Keratinocyte (primary cell): ENCODE data around the gene RNF121. TPM values are rescaled to one million over a fixed set of nuclear protein-coding genes. Genes with fewer than 3 reads are reported as not detected.

Experiments
- DNase-seq: peaks from one replicate; pipeline ENCODE4 v3.0.0-alpha.2; 2011; ENCODE audit warnings: low read depth, missing footprints, low spot score
- FAIRE-seq: peaks from 2 replicates; lab custom pipeline; 2011; peaks lifted over from hg19 to GRCh38; lab: Jason Lieb, UNC
- H2AFZ ChIP-seq: 2 replicates; pipeline ENCODE4 v1.6.0; 2012; ENCODE audit warnings: low read length, control low read depth, inconsistent platforms; ENCODE audit not compliant: control insufficient read depth
- H3K27ac ChIP-seq: 2 replicates; pipeline ENCODE4 v1.5.1; 2011; ENCODE audit warnings: low read length; ENCODE audit not compliant: control insufficient read depth, insufficient read depth
- H3K27me3 ChIP-seq: 3 replicates; pipeline ENCODE4 v1.6.0; 2011; ENCODE audit warnings: low read length; ENCODE audit not compliant: control insufficient read depth, insufficient read depth; ENCODE audit errors: extremely low read depth
- H3K36me3 ChIP-seq, 2 experiments: 2 replicates in 1 of 2; 3 replicates in 1 of 2; pipeline ENCODE4 v1.5.1; 2011; ENCODE audit warnings: low read length in 2 of 2, mild to moderate bottlenecking in 1 of 2; ENCODE audit not compliant: control insufficient read depth in 2 of 2, insufficient read depth in 2 of 2; ENCODE audit errors: extremely low read depth in 1 of 2
- H3K4me1 ChIP-seq: 3 replicates; pipeline ENCODE4 v1.5.1; 2011; ENCODE audit warnings: low read length; ENCODE audit not compliant: control insufficient read depth, insufficient read depth; ENCODE audit errors: extremely low read depth
- H3K4me2 ChIP-seq: 3 replicates; pipeline ENCODE4 v1.6.0; 2011; ENCODE audit warnings: low read depth, low read length; ENCODE audit not compliant: control insufficient read depth, insufficient read depth; ENCODE audit errors: extremely low read depth
- H3K4me3 ChIP-seq, 3 experiments: fragments of 200-600 bp in 1 of 3; sonication (generic) in 1 of 3; 2 replicates in 2 of 3; 3 replicates in 1 of 3; pipeline ENCODE4 v1.5.1; 2011 to 2016; ENCODE audit warnings: low read length in 3 of 3, mild to moderate bottlenecking in 3 of 3, control low read depth in 2 of 3, inconsistent platforms in 1 of 3, low read depth in 1 of 3, mixed read lengths in 1 of 3, mixed run types in 1 of 3, moderate library complexity in 1 of 3; ENCODE audit not compliant: control insufficient read depth in 2 of 3, insufficient read depth in 2 of 3; ENCODE audit errors: extremely low read depth in 1 of 3
- H3K79me2 ChIP-seq: 2 replicates; pipeline ENCODE4 v1.6.0; 2012; ENCODE audit warnings: low read length; ENCODE audit not compliant: control insufficient read depth, insufficient read depth
- H3K9ac ChIP-seq: 3 replicates; pipeline ENCODE4 v1.6.0; 2011; ENCODE audit warnings: low read length; ENCODE audit not compliant: control insufficient read depth, insufficient read depth; ENCODE audit errors: extremely low read depth
- H3K9me1 ChIP-seq: 3 replicates; pipeline ENCODE4 v1.6.0; 2011; ENCODE audit warnings: low read length; ENCODE audit not compliant: control insufficient read depth, insufficient read depth; ENCODE audit errors: extremely low read depth
- H3K9me3 ChIP-seq: 2 replicates; pipeline ENCODE4 v1.5.1; 2012; ENCODE audit warnings: low read depth, low read length; ENCODE audit not compliant: control insufficient read depth
- H4K20me1 ChIP-seq: 3 replicates; pipeline ENCODE4 v1.6.0; 2011; ENCODE audit warnings: low read length; ENCODE audit not compliant: control insufficient read depth, insufficient read depth; ENCODE audit errors: extremely low read depth
- CTCF ChIP-seq, 3 experiments: IDR thresholded peaks in 1 of 3; conservative IDR thresholded peaks in 1 of 3; optimal IDR thresholded peaks in 1 of 3; 2 replicates in 2 of 3; 3 replicates in 1 of 3; pipeline versions ENCODE3 to v1.5.1; 2011; ENCODE audit warnings: low read length in 3 of 3, mild to moderate bottlenecking in 3 of 3, moderate library complexity in 2 of 3, control low read depth in 1 of 3, inconsistent platforms in 1 of 3; ENCODE audit not compliant: insufficient read depth in 2 of 3; ENCODE audit errors: extremely low read depth in 1 of 3
- EZH2 ChIP-seq: IDR thresholded peaks from one replicate; pipeline ENCODE4 v1.6.1; 2012; ENCODE audit warnings: inconsistent platforms, mild to moderate bottlenecking, low read length, moderate library complexity
- dilution Hi-C: fragments of 300-500 bp; cut with MboI; formaldehyde crosslinking; loops from one replicate; pipeline ENCODE4 v1.7.0; 2020; ENCODE audit warnings: low sequenced_read_pairs; ENCODE audit not compliant: extremely low pct_ligation_motif_present
- polyA plus RNA-seq, 5 experiments: library from polyadenylated mRNA; depleted of rRNA in 3 of 5; stranded (reverse) in 3 of 5; stranded (forward) in 1 of 5; unstranded in 1 of 5; fragments of >200 nt; gene quantifications; 1 replicate in 1 of 5; 2 replicates in 3 of 5; 3 replicates in 1 of 5; pipeline versions ENCODE4 v1.2.1 to v1.2.3, GENCODE V29; 2011 to 2012; ENCODE audit warnings: missing spikeins in 2 of 5, low read depth in 1 of 5, low replicate concordance in 1 of 5

The RNF121 gene
- polyA plus RNA-seq, 1 donor (not counting 4 experiments of a cell fraction or from before 2014, with no cell fraction given) = 46.4 TPM

GRCh38 chr11:71913756-71914526 is 14.9 kb upstream of the RNF121 start:
- FAIRE-seq = no peak
- no peak overlapping the region for H2AFZ ChIP-seq
- peaks cover 0 to 9% of the 10 kb centered on the region in 2 experiments for H3K36me3 ChIP-seq

GRCh38 chr11:71914617-71915189 is 14.1 kb upstream of the RNF121 start:
- Histone ChIP-seq H3K9ac (no peak overlapping the region), H3K27me3 (no peaks in the 10 kb centered on the region), H3K27ac (no peak overlapping the region), H3K79me2 (no peaks in the 10 kb centered on the region), H2AFZ (no peak overlapping the region), H3K4me2 (no peak overlapping the region), H3K9me1 (no peaks in the 10 kb centered on the region), H3K4me1 (peaks cover 8% of the 10 kb centered on the region), H4K20me1 (no peaks in the 10 kb centered on the region), H3K36me3 (peaks cover 0 to 9% of the 10 kb centered on the region in 2 experiments), H3K9me3 (no peaks in the 10 kb centered on the region), H3K4me3 (no peak overlapping the region)
- DNase-seq (no peak), FAIRE-seq (no peak)
- dilution Hi-C loops = no loop called here
- TF ChIP-seq EZH2 = no peak
- no peak for TF ChIP-seq CTCF (optimal IDR thresholded peaks at IDR 0.05 in 1 of 3, IDR thresholded peaks at IDR 0.05 in 1 of 3, conservative IDR thresholded peaks at IDR 0.05 in 1 of 3; ENCODE audit: extremely low read depth in 1 of 3, insufficient read depth in 2 of 3, low read length in 3 of 3)

More at GRCh38 chr11:71913756-71914526, 14.9 kb upstream of the RNF121 start:
- no peak for DNase-seq
- no peaks in the 10 kb centered on the region for H4K20me1 ChIP-seq
- no peak overlapping the region for H3K4me2 ChIP-seq
- dilution Hi-C loops = no loop called here
- H3K4me3 ChIP-seq = no peak overlapping the region
- no peaks in the 10 kb centered on the region for H3K27me3 ChIP-seq
- no peak overlapping the region for H3K27ac ChIP-seq
- H3K9me1 ChIP-seq = no peaks in the 10 kb centered on the region
- H3K4me1 ChIP-seq = peaks cover 8% of the 10 kb centered on the region
- no peak for TF ChIP-seq EZH2
- TF ChIP-seq CTCF (optimal IDR thresholded peaks at IDR 0.05 in 1 of 3, IDR thresholded peaks at IDR 0.05 in 1 of 3, conservative IDR thresholded peaks at IDR 0.05 in 1 of 3; ENCODE audit: extremely low read depth in 1 of 3, insufficient read depth in 2 of 3, low read length in 3 of 3) = no peak
- H3K79me2 ChIP-seq = no peaks in the 10 kb centered on the region
- H3K9me3 ChIP-seq = no peaks in the 10 kb centered on the region
- H3K9ac ChIP-seq = no peak overlapping the region
